T-helper 22 cell (primary cell): ENCODE measurements around the gene FHOD3.
"Not testable (repeated sequence)": the region's sequence is repeated elsewhere in the genome, so short reads cannot be mapped to it uniquely, and the experiment has no call there.

Experiments used
- DNase-seq: peaks from one replicate; pipeline ENCODE4 v3.0.0-alpha.2; 2020; ENCODE audit warnings: low read depth

Gene FHOD3

DNA sequence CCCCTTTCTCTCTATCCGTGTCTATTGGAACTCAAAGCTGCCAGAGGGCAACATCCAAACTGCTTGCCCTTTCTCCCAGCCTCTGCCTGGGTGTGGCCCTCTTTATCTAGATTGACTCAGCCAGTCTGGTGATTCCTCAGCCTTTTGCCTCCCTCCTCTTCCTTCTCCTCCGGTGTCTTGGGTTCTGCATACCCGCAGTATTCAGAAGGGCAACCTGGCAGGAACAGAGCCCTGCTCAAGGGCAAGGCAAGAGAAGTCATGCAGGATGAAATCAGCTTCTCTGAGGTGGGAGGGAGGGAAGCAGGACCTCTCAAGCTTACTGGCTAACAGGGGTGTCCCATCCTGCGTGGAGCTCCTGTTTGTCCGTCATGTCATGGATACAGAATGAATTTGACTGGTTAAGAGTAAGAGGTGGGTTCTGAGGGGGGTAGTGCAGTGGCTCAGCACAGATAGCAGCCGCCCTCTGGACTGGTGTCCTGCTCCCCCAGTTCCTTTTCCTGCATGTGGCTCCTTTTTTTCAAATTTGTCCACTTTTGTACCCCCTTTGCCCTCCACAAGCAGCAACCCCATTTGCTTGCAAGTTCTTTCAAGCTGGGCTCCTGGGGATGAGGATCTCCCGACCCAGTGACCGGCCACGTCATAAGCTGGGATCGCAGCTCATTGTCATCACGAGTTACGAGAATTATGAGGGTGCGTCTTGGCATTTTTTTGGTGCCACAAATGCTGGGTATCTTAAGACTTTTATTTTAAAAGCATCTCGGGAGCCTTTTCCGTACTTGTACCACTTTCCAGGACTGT, 154.1 kb downstream of the FHOD3 start:
- no peak for DNase-seq

DNA sequence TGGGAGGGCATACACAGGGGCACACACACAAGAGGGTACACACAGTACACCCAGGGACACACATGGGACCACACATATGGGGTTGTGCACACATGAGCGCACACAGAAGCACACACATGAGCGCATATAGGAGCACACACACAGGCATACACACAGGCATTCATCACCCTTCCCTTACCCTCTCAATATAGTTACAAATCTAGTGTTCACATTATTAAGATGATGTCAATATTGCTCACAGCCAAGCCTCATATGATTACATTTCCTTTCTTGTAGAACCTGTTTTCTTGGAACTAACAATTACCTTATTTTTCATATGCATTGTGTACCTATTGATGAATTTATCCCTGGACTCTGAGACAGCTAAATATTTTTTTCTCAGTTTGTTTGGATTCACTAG, 156.7 kb downstream of the FHOD3 start:
- no peak for DNase-seq

DNA sequence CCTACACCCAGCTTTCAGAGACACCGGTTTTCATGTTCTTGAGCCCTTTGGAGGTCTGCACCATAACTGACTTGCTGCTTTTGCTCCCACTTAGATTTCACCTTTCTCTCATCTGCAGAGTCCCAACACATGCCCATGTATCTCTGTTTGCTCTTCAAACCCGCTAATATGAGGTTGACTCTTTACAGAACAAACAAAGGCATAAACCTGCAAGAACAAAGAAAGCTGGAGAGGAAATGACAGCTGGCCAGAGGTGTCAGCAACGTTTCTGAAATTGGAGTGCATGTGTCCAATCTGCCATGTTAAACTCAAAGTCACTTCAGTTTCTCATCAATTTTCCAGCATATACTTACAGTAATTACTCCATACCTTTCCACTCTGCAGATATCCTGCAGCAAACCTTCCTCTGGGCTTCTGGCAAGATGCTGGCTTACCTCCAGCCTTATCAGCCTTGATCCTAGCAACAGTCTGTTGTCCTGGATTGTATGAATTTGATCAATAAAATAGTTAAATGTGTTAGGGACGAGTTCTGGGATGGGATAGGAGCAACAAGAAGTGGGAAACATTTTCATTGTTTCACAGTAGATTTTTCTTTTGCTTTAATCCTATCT, 157.4 kb downstream of the FHOD3 start:
- no peak for DNase-seq

DNA sequence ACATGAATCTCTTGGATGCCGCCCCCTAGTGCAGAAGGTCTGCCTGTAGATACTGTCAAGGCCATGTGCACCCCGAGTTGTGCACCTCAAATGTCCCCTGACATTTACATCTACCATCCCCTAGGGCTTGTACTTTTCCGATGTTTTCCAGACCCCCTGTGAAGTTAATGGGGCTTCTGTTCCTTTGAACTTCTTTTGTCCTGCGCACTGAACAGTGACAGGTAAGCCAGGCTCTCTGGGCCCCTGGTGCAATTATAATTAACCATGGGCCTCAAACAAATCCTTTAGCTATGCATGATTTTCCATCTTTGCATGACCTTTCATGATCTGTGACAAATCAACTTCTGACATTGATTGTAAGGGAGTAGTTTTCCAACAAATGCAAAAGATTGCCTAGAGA, 158.4 kb downstream of the FHOD3 start:
- DNase-seq: no peak

DNA sequence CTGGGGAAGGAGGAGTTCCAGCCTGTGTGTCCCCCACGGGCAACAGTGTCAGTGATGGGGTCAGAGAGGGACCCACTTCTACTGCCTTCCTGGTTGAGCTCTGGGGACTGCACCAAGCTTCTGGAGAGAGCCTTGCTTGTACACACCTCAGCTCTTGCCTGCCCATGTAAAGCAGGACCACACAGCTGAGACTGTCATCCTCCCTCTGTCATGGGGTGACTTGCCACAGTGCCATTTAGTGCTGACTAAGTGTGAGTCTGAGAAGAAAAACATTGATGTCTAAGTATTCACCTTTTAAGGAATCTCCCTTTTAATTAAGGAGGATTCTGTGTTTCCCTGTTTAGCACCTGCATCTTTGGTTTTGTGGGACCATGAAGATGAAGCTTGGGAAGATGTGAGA, 159.1 kb downstream of the FHOD3 start:
- no peak for DNase-seq

DNA sequence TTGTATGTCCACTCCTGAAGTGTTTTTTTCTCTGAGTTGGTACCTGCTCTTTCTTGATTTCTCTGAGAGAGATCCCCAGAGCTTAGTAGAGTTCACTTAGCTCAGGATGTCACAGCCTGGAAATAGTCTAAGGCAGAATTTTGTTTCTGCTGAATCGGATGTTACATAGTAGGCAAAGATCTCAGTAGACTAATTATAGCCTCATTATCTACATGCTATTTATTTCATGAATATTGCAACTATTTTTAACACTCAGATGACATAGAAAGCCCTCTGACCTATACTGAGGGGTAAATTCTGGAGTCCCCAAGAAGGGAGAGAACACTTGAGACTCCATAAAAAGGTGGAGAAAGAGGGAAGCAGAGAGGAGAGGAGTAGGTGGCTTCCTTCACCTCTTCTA, 160.2 kb downstream of the FHOD3 start:
- no peak for DNase-seq

DNA sequence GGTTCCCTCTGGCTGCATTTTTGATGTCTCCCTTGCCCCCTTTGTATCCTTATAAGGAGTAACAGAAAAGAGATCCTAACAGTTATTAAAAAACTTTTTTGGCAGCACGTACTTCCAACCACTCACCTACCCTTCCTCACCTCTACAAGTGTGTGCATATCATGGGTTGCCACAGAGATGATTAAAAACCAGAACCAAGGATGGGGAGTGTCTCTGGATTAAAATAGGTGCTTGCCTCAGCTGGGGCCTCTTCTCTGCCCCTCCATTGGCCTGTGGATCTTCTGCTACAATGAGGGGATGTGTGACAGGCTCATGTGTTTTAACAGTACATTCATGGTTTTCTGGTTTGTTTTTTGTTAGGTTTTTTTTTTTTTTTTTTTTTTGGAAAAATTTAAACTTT, 160.8 kb downstream of the FHOD3 start:
- no peak for DNase-seq

DNA sequence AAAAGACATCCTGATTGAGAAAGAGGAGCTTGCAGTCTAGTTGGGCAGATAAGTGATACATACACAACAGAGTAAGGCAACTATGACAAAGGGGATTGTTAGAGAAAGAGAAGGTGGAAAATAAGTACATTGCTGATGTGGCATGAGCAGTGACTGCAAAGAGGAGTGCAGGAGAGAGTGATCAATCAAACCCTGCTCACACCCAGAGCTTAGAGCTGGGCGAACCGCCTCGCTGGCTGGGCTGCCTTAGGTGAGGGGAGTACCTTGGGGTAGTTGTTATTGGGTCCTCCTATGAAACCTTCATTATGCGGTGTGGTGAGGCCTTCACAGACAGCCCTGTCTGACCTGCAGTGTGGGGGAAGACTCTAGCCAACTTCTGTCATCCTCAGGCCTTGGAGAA, 161.7 kb downstream of the FHOD3 start:
- DNase-seq: no peak

DNA sequence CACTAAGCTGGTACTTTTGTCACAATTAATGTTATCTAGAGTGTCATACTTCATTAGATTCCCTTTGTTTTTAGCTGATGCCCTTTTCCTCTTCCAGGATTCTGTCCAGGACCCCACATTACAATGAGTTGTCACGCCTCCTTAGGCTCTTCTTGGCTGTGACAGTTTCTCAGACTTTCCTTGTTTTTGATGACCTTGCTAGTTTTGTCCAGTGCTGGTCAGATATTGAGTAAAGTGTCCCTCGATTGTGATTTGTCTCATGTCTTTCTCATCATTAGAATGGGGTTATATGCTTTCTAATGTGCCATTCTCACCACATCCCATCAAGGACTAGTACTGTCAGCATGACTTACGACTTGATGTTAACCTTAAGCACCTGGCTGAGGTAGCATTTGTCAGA, 162.3 kb downstream of the FHOD3 start:
- no peak for DNase-seq

DNA sequence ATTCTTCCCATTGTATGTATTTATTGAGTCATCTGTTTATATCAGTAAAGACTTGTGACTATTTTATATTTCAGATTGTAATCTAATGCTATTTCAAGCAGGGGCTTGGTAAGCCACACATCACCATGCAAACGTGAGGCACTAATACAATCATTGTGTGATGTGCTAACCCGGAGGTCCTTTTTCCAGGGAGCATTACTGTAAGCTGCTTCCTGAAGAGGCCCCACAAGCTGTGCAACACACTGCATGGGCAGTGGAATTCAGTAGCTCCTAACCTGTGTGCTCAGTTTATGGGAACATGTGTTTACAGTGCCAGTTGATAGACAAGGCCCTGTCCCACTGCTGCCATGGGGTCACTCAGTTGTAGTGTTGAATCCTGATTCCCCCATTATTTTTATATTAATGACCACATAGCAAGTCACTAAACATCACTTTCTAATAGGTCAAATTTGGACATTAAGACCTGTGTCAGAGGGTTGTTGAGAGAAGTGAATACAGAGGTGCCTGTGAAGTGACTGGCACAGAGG, 162.9 kb downstream of the FHOD3 start:
- no peak for DNase-seq

DNA sequence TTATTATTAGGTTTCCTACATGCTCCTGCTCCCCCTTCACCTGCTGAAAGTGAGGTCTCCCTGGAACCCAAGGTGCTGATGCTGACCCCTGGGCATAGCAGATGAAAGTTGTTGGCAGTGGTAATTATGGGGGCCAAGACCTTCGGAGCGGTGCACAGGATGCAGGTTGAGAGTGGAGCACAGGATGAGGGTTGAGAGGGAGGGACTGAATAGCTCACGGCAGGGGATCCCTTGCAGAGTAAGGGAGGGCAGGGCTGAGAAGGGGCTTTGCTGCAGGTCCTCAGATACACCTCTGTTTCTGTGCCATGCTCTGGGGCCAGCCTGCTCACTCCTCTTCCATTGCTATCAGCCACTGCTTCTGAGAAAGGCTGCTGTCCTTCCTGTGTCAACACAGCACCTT, 163.3 kb downstream of the FHOD3 start:
- DNase-seq: no peak

DNA sequence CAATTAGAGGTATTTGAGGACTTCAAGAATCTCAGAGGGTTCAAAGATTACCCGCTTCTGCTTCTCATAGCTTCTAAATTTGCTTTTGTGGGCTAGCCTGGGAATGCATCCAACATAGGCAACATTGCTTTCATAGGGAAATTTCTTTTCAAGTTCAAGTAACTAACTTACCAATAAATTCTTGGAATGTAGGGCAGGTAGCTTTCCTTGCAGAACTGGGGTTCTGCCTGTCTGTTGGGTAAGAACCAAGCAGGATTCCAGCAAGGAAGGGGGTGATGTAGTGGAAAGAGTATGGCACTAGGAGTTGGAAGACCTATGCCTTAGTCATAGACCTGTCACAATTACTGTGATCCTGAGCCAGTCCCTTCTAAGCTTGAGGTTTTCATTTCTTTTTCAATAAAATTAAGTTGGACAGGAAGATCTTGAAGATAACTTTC, 164.1 kb downstream of the FHOD3 start:
- no peak for DNase-seq

DNA sequence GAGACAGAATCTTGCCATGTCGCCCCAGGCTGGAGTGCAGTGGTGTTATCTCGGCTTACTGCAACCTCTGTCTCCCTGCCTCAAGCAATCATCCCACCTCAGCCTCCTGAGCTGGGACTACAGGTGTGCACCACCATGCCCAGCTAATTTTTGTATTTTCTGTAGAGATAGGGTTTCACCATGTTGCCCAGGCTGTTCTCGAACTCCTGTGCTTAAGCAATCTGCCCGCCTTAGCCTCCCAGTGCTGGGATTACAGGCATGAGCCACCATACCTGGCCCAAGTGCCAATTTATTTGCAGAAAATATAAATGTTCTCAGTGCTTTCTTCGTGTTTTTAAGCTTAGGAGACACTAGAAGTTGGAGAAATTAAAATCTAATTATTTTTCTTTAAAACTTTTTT, 166.0 kb downstream of the FHOD3 start:
- not testable (repeated sequence) for DNase-seq

DNA sequence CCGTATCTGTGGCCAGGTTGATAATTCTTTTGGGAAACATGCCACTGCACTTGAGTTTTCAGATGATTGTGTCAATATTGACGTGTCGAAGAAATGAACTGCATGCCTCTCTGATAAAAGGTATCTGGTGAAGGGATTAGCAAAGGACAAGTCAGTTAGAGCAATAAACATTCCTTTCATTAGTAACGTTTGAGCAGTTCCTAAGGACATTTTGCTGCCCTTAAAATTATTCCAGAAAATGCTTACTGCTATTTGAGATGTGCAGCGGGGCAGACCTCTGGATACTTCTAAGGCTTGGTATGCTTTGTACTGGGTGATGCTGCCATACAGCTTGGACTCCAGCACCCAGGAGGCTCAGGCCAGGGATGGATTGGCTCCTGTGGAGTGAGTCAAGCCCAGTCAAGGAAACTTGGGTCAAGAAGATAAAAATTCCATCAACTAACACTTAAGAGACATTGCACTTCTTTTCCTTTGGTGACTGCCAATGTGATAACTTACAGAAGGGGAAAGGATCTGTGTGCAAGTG, 166.7 kb downstream of the FHOD3 start:
- no peak for DNase-seq

DNA sequence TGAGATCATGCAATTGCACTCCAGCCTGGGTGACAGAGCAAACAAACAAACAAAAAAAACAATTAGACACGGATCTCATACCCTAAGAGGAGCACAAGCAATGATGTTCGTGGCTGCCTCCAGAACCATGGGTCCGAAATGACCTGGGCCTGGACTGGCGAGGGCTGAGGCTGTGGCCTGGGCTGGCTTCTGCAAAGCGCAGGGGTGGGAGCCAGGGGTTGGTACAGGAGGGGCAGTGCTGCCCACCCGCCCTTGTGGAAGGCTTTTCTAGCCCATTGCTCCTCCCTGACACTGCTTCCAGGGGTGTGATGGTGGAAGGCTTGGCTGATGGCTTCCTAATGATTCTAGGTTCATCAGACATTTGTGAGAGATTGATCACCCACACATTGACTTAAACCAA, 167.8 kb downstream of the FHOD3 start:
- DNase-seq: no peak

DNA sequence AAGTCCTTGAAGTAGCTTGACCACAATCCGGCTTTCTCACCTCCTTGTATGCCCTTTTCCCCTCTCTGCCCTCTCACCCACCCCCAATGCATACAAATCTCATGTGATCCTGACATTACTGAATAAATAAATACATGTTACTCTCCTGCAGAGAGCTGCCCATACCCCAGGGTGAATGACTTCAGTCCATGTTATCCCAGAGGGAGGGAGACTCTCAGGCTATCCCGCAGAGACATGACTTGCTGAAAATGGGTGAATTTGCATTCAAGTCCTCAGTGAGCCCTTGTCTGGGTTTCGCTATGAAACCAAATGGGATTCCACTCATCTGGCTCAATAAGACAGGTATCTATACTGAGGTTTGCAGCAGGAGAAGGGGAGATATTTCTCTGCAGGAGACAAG, 168.5 kb downstream of the FHOD3 start:
- DNase-seq: no peak

DNA sequence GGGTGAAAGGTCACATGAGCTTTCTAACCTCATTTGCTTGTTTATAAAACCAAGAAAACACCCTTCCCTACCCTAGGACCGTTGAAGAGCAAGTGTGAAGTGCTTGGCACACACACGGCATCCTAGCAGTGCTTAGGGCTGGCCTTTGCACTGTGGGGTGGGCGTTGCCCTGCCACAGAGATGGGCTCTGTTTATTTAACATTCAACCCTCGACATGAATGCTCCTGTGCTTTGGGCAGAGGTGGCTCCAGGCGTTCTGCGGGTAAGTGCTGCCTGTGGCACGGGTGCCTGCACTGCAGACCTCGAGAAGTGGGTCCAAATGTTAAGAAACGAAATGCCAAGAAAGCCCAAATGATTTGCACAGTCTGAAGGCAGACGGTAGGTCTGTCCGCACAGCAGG, 170.1 kb downstream of the FHOD3 start:
- no peak for DNase-seq

DNA sequence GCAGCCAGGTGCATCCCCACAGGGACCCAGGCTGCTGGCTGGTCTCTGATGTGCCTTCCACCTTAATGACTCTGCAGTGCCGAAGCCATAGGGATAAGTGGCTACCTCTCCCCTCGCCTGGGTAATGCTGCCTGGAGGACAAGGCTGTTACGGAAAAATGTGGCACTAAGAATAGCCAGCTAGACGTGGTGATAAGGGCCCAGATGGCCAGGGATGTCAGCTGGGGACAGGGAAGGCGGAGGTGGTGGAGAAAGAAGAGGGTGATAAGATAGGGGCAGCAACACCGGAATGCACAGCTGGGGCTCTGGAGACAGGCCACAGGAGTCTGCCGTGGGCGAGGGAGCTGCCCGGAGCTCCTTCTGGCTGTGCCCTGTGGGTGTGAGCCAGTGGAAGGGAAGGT, 170.6 kb downstream of the FHOD3 start:
- no peak for DNase-seq

DNA sequence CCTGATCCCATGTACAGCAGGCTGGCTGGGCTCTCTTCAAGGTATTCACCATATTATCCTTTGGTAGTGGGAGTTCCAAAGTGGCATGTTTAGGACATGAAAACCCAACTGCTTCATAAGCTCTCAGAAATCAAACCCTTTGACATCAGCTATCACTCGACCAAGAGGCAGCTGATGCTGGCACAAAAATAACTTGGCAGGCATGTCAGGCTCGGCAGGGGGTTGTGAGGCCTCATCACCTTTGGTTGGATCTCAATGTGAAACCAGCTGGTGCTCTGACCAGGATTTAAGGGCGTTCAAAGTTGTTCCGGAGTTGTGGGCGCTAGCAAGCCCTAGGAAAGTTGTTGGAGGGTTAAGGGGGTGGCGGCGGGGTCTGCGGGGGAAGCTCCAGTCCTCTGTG, 171.9 kb downstream of the FHOD3 start:
- DNase-seq: no peak

DNA sequence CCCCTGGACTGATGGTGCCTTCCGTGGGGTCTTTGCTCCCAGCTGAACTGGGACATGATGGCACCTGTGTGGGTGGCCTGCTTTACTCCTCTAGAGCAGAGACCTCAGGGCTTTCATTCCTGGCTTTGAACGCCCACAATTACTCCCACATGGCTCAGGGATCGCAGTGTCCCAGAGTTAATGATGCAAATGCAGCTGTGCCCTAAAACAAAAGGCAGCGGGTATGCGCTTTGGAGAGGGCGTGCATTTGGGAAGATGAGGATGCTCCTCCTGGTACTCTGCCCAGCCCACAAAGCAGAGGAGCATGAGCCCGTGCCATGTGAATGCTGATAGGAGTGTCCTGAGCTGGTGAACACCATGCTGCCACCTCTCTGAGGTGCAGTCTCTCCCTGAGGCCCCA, 173.4 kb downstream of the FHOD3 start:
- no peak for DNase-seq

DNA sequence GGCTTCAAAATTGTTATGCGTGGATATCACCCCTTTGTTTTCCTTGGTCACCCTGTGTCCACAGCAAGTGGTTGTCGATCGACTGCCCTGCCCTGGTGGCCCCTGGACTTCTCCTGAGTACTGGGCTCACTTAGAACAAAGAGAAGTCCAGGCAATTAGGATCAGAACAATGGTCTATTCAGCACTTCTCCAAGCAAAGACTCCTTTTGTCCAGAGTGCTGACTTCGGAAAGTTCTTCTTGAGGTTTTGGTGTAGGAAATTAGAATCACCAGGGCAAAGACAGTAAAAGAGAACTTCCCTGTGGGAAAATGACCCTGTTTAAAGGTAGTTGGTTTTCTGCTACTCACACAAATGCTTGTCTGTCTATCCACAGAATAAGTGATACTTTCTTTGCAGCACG, 173.9 kb downstream of the FHOD3 start:
- no peak for DNase-seq

DNA sequence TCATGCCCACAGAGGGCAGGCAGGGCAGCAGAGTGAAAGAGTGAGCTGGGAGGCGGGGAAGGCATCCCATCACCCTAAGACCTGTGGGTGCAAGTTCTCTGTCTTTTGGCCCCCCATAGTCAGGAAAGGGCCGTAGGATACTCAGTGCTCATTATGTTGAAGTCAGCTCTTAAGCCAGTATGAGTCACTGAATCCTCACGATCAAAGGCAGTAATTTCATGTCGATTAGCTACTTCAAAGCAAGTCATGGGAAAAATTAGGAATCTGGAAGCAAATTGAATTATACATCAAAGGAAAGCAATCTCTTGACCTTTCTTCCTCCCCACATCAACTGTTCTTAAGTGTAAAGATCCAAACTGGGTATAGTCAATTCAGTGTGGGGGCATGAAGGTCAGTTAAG, 178.9 kb downstream of the FHOD3 start:
- no peak for DNase-seq

DNA sequence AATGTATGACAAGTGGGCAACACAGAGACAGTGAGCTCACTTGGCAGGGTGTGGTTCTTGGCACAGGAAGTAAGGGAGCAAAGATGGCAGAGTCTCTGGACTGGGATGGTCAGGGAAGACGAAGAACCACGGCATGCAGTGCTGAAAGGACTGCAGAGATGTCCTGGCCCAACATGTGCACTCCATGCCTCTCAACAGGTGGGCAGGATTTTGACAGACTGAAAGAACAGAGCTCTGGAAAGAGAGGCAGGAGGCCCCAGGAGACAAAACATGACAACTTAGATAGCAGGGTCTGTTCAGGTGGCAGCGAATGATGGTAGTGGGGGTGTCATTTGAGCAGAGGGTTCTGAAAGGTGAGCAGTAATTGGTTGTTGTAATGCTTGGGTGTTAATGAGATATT, 180.3 kb downstream of the FHOD3 start:
- no peak for DNase-seq
